Gastrocnemius medialis (tissue), 4 donors: ENCODE measurements around the gene PGGHG.

Experiments
- CTCF ChIP-seq, 5 experiments: fragments of 450-650 bp in 3 of 5; fragments of 200-600 bp in 2 of 5; sonication (generic) in 2 of 5; IDR thresholded peaks in 4 of 5; conservative IDR thresholded peaks in 1 of 5; 1 replicate in 4 of 5; 2 replicates in 1 of 5; pipeline ENCODE4 v1.5.1; 2016 to 2019; ENCODE audit warnings: antibody characterized with exemption in 5 of 5, mild to moderate bottlenecking in 3 of 5, moderate library complexity in 3 of 5
- POLR2A ChIP-seq, 2 donors: fragments of 450-650 bp; IDR thresholded peaks; one replicate each; pipeline ENCODE4 v1.6.1; 2017; ENCODE audit warnings: antibody characterized with exemption in 2 of 2, mild to moderate bottlenecking in 2 of 2, moderate library complexity in 2 of 2

- no peak for TF ChIP-seq POLR2A (IDR thresholded peaks at IDR 0.05)
- TF ChIP-seq CTCF (IDR thresholded peaks at IDR 0.05 in 4 of 5, conservative IDR thresholded peaks at IDR 0.05 in 1 of 5), result no peak
These were observed 40.9 kb downstream of the PGGHG start for GRCh38 chr11:329886-330253.
